Testis (tissue), 2 donors: ENCODE results near the gene CYSLTR1.

Experiments
- POLR2A ChIP-seq: fragments of 450-650 bp; IDR thresholded peaks from one replicate; pipeline ENCODE4 v1.6.1; 2017; ENCODE audit warnings: antibody characterized with exemption, mild to moderate bottlenecking, moderate library complexity
- TF ChIP-seq, protein P1 (sequence below), 3 experiments: fragments of 450-650 bp in 2 of 3; fragments of 200-600 bp in 1 of 3; sonication (generic) in 1 of 3; IDR thresholded peaks; one replicate each; pipeline ENCODE4 v1.5.1; 2016 to 2019; ENCODE audit warnings: antibody characterized with exemption in 3 of 3, mild to moderate bottlenecking in 2 of 3, moderate library complexity in 1 of 3

DNA sequence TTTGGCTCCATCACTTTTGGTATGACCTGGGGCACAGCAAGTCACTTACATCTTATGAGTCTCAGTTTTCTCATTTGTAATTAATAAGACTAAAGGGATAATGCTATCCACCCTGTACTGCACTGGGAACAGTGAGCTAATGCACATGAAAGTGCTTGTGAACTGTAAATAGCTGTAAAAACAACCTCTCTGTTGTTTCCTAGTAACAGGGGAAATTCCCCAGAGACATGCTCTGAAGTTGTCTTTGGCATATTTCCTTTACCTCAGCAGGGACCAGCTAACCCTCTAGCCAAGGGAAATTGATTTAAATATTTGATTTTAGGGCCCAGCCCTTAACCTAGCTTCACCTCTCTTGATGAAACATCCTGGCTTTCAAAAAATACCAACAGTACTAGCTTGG, 6.1 kb upstream of the CYSLTR1 start:
- TF ChIP-seq POLR2A = no peak
- TF ChIP-seq, protein P1, sequence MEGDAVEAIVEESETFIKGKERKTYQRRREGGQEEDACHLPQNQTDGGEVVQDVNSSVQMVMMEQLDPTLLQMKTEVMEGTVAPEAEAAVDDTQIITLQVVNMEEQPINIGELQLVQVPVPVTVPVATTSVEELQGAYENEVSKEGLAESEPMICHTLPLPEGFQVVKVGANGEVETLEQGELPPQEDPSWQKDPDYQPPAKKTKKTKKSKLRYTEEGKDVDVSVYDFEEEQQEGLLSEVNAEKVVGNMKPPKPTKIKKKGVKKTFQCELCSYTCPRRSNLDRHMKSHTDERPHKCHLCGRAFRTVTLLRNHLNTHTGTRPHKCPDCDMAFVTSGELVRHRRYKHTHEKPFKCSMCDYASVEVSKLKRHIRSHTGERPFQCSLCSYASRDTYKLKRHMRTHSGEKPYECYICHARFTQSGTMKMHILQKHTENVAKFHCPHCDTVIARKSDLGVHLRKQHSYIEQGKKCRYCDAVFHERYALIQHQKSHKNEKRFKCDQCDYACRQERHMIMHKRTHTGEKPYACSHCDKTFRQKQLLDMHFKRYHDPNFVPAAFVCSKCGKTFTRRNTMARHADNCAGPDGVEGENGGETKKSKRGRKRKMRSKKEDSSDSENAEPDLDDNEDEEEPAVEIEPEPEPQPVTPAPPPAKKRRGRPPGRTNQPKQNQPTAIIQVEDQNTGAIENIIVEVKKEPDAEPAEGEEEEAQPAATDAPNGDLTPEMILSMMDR (IDR thresholded peaks at IDR 0.05) = no peak
